NCI-H146 (cell line): ENCODE results near the gene KRTAP12-1.
"Not testable (repeated sequence)": the region's sequence is repeated elsewhere in the genome, so short reads cannot be mapped to it uniquely, and the experiment has no call there.

Experiments
- DNase-seq: peaks from one replicate; lab custom pipeline; 2025; lab: John Stamatoyannopoulos, UW

Gene KRTAP12-1

DNA sequence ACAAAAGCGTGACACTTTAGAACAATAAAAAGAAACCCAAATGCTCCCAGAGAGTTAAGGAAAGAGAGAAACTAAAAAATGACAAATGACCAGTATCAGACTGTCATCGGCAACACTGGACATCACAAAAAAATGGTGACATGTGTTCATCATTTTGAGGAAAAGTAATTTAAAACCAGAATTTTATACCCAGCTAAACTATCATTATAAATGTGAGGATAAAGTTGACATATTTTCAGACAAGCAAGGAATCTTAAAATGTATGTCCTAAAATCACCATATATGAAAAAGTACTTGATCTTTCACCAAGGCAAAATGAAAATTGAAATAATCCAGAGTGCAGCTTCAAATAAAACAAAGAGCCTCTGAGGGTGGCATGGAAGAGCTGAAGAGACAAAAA is 37.1 kb downstream of the KRTAP12-1 start:
- no peak for DNase-seq

DNA sequence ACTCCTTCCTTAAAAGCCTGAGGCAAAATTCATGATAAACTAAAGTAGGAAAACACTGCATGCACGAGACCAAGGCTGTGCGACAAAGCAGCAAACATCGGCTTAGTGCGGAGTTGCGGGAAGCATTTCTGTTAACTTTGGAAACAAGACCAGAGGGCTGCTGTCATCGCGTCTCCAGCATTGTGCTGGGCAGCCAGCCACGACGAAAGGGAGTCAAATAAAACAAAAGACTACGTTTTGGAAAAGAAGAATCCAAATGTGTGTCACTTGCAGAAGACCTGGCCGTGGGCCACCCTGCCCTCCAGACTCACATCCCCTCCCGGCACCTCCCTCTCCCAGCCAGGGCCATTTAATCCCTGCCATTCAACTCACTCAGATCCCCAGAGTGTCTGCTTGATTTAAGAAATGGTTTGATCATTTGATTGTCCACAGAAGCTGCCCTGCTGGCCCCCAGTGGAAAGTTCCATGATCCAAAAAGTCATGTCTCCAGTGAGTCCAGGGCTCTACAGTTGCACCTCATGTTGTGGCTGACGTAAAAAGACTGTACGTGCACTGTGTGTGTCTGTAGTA is 38.1 kb downstream of the KRTAP12-1 start:
- DNase-seq, result no peak

DNA sequence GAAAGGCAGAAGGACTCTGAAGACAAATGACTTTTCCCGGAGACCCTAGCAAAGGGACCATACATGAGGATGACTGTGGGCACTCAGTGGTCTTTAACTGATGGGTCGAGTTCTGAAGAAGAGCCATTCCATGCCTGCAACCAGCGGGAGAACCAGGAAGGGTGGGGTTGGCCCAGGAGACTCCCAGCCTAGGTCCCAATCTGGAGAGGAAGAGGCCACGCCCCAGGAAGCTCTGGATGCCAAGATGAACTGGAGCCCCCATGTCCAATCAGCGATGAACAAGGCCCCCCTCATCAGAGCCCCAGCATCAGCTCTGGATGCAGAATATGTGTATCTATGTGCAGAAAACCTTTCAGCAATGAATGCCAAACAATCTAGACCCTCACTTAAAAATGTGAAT is 41.2 kb downstream of the KRTAP12-1 start:
- DNase-seq, result no peak

DNA sequence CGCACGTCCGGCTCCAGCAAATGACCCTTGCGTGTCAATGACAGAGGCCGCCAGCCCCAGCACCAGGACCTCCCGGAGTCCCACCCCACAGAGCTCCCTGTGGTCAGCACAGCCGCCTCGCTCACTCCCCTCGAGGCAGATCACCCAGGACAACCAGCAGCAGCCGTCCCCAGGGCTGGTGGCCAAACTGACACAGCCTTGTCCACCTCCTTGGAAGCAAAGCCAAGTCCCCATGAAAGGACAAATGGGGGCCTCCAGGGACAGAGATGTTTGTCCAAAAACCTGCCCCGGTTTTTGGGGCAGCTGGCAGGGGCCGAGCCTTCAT is 42.7 kb downstream of the KRTAP12-1 start:
- no peak for DNase-seq

DNA sequence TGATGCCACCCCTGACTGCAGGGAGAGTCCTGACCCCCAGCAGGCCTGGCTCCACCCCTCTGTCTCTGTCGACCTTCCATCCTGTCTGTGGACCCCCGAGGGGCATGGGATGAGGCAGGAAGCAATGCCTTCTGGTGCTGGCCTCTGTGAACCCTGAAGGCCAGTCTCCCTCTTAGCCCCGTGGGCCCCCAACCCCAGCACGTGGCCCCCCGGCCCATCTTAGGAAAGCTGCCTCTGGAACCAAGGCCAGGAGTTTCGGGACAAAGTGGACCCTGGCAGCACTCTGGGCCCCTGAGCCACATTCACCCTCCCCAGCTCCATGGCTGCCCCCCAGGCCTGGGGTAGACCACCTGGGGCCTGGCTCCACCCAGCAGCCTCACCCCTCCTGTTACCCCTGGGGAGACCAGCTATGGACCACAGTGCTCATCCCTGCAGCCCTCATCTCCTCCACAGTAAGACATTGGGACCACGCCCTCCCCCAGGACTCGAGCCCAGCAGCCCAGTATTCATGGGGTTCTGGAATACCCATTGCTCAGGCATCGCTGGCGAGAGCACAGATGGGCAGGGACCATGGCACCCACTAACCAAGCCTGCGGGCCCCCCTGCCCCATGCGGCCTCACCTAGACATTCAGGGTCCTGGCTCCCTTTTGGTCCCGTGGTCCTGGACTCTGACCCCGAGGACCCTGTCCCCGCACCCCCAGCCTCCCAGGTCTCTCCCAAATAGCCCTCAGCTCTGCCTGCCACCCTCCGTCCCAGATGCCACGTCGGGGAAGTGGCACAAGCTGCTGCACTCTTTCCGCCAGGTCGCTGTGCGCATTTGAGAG is 43.2 kb downstream of the KRTAP12-1 start:
- DNase-seq, result not testable (repeated sequence)

DNA sequence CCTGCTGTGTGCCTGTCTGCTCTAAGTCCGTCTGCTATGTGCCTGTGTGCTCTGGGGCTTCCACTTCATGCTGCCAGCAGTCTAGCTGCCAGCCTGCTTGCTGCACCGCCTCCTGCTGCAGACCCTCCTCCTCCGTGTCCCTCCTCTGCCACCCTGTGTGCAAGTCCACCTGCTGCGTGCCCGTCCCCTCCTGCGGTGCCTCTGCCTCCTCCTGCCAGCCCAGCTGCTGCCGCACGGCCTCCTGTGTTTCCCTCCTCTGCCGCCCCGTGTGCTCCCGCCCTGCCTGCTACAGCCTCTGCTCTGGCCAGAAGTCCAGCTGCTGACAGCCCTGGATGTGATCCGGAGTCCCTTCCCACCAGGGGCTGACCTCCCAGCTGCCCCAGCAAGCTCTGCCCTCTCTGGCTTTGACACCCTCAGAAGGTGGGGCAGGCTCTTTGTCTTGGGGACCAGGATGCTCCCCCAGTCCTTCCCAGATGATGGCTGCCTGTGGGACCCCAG is 44.1 kb downstream of the KRTAP12-1 start:
- peak; percentile 41 for DNase-seq

DNA sequence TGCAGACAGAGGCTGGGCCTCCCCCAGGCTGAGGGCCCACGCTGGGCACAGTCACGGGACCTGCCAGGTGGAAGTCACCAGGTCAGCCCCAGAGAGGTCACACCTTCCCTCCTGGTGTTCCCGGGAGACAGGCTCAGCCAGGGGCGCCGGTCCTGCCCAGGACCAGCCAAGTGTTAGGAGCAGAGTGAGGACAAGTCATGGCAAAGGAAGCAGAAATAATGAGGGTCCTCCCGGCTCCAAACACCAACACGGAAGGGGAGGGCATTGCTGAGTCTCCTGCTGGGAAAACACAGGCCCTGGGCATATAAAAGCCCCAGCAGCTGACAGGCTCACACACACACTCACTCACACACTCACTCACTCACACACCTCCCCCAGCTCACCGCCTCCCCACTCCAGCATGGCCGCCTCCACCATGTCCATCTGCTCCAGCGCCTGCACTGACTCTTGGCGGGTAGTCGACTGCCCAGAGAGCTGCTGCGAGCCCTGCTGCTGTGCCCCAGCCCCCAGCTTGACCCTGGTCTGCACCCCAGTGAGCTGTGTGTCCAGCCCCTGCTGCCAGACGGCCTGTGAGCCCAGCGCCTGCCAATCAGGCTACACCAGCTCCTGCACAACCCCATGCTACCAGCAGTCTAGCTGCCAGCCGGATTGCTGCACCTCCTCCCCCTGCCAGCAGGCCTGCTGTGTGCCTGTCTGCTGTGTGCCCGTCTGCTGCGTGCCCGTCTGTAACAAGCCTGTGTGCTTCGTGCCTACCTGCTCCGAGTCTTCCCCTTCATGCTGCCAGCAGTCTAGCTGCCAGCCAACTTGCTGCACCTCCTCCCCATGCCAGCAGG is 44.7 kb downstream of the KRTAP12-1 start, which contains the start of gene KRTAP10-10:
KRTAP10-10 (plus strand) TSS at position 339 of the 833 bp plus-strand sequence; CDS start at position 401, 62 bp downstream.
- peak; percentile 64 for DNase-seq

DNA sequence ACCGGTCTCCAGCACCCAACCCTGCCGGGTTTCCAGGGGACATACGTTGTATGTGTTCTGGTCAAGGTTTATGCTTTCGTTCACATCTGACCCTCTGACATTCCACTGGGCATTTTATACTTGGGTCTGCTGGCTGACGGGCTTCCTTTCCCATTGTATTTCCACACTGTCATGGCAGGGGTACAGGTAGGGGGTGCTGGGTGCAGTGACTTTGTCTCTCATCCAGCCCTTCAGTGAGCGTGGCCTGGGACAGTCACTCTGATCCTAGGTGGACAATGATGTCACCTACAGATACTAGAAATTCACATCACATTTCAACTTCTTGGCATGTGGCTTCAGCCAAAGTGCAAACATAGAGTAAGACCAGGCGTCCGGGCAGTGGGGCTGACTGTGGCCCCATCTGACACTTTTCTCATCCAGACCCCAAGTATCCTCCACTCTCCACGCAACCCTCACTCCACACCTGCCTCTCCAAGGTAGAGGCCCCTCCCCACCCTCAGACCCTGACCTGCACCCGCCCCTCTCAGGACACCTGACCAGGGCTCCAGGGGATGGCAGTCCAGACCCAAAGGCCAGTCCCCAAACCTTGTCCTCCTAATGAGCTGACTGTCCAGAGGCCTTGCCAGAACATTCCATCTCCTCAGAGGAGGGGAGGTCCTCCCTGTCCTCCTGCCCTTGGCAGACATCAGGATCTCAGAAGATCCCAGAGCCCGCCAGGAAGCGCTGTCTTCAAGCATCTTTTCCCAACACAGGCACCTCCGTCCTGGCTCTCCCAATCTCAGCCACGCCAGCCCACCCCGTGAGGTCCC is 45.5 kb downstream of the KRTAP12-1 start:
- DNase-seq, result no peak

DNA sequence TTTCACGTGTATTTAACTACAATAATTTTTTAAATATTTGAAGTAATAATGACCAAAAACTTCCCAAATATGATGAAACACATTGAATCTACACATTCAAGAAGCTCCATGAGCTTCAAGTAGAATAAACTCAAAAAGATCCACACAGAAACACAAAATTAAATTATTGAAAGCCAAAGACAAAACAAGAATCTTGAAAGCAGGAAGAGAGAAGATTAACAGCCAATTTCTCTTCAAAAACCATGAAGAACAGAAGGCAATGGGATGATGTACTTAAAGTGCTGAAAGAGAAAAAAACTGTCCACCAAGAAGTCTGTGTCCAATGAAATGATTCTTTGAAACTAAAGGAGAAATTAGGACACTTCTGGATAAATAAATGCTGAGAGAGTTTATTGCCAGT is 49.9 kb downstream of the KRTAP12-1 start:
- DNase-seq, result no peak
